Liver (tissue), 3 donors: Measurements from ENCODE around the gene TMEM243.
"Not testable (repeated sequence)": the region's sequence is repeated elsewhere in the genome, so short reads cannot be mapped to it uniquely, and the experiment has no call there.

Source experiments
- ATF3 ChIP-seq: IDR thresholded peaks from 2 replicates; pipeline ENCODE4 v1.6.1; 2016; ENCODE audit warnings: antibody characterized with exemption
- CTCF ChIP-seq: fragments of 150-350 bp; IDR thresholded peaks from 2 replicates; pipeline ENCODE4 v1.5.1; 2017; ENCODE audit warnings: improper control_type of control experiment, low read depth, low read length; ENCODE audit not compliant: missing input control
- HNF4A ChIP-seq, 2 donors: conservative IDR thresholded peaks; 2 replicates each; pipeline ENCODE4 v1.6.1; 2016; ENCODE audit warnings: antibody characterized with exemption in 2 of 2, mild to moderate bottlenecking in 2 of 2
- MAX ChIP-seq: IDR thresholded peaks from 2 replicates; pipeline ENCODE4 v1.6.1; 2016; ENCODE audit warnings: antibody characterized with exemption
- NR2F2 ChIP-seq: IDR thresholded peaks from 2 replicates; pipeline ENCODE4 v1.6.1; 2016; ENCODE audit warnings: antibody characterized with exemption
- RAD21 ChIP-seq, 2 donors: IDR thresholded peaks; 2 replicates each; pipeline ENCODE4 v1.6.1; 2016; ENCODE audit warnings: antibody characterized with exemption in 2 of 2, mild to moderate bottlenecking in 2 of 2
- REST ChIP-seq: IDR thresholded peaks from 2 replicates; pipeline ENCODE4 v1.6.1; 2016; ENCODE audit warnings: antibody characterized with exemption, mild to moderate bottlenecking
- RXRA ChIP-seq, 2 donors: IDR thresholded peaks; 2 replicates each; pipeline ENCODE4 v1.6.1; 2017 to 2018; ENCODE audit warnings: antibody characterized with exemption in 2 of 2, mild to moderate bottlenecking in 1 of 2
- SP1 ChIP-seq: IDR thresholded peaks from 2 replicates; pipeline ENCODE4 v1.6.1; 2018; ENCODE audit warnings: antibody characterized with exemption, mild to moderate bottlenecking
- TAF1 ChIP-seq: conservative IDR thresholded peaks from 2 replicates; pipeline ENCODE4 v1.6.1; 2016; ENCODE audit warnings: antibody characterized with exemption, mild to moderate bottlenecking
- YY1 ChIP-seq: IDR thresholded peaks from 2 replicates; pipeline ENCODE4 v1.6.1; 2016; ENCODE audit warnings: antibody characterized with exemption, mild to moderate bottlenecking
- donor health status: healthy.
- donor health status: healthy.

- TF ChIP-seq CTCF; TAF1; ATF3; YY1; HNF4A (conservative IDR thresholded peaks at IDR 0.05); NR2F2; RXRA (IDR thresholded peaks at IDR 0.05); SP1; RAD21 (IDR thresholded peaks at IDR 0.05); REST; MAX: not testable (repeated sequence)
Measured at GRCh38 chr7:87238464-87239051, 19.0 kb upstream of the TMEM243 start.
